Measurements from ENCODE around the gene RNF208.
A peak's percentile ranks its signal among the peaks of the same experiment; 100 is the strongest.

Gene RNF208

DNA sequence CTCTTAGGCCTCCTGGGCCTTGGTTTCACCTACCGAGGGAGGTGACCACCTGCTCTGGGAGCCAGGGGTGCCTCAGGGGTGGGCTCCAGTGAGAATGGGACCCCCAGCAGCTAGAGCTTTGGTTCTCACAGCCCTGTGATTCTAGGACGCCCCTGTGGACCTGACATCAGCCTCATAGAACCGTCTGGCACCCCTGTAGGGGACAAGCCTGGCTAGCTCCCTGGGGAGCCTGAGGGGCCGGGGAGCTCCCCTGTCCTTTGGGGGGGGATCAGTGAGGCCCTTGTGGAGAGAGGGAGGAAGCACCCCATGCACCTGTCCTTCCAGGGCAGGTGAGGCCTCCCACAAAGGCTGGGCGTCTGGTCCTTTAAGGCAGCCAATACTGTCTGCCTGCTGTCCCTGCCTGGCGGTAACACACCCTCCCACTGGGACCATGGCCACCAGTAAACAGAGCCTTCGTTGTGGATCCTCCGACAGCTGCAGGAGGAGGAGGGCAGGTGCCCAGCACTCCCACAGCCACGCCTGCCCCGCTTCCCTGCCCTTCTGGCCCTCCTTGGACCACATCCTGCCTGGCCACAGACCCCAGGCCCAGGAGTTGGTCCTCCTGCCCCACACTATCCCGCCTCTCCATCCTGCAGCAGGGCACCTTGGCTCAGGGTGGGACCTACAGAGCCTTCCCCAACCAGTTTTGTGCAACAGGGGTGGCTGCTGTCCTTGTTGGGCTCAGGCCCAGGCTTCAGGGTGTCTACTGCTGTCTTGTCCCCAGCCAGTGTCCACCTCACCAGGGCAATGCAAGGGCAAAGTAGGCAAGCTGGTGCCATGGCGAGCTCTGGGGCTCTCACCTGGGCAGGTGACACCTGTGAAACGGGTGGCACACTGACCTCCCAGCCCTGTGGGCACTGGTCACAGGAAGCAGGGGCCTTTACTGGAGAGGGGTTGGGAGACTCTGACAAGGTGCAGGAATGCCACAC lies 16.0 kb upstream of the RNF208 start:
- no peak for DNase-seq

DNA sequence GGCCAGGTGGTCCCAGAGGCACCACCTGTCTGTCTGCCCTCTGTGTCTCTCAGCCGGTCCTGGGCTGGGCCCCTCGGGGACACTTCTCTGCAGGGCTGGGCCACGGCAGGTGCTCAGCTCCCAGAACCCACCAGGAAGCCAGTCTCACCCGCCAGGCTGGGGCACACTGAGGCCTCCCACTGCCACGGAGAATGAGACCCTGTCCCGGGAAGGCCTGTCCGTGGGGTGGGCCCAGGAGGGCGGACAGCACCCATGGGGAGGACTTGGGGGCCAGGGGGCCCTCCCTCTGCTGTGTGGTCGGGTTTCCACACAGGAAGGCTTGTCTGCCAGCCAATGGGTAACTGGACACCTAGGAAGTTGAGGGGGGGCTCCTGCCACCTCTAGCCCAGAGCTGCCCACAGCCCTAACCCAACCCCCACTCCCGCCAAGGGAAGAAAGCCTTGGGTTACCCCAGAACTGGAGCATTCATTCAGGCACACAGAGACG lies 14.9 kb upstream of the RNF208 start:
- DNase-seq, result no peak

DNA sequence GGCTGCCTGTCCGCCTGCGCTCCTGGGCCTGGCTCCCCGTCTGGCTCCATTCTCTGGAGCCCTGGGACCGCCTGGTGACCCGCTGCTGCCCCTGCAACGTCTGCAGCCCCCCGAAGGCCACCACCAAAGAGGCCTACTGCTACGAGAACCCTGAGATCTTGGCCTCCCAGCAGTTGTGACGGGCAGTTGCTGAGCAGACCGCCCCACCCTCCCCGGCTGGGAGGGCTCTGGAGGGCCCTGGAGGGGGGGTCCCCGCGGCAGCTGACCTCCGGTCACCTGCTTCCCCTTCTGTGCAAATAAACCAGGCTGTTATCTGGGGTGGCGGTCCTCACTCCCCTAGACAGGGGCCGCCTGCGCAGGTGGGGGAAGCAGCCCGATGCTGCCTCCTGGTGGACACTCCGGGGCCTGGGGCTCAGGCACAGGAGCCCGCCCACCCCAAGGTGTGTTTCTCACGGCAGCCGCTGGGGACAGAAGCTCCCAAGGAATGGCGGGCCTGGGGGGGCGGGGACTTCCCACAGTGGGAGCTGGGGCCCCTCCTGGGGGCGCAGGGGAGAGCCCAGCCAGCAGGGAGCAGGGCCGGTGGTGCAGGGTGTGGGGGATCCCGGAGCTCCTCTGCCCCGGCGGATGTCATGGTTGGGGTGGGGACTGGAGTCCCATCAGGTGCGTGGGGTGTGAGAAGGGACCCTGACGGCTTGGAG lies 14.3 kb upstream of the RNF208 start:
- DNase-seq, result peak; percentile 92

DNA sequence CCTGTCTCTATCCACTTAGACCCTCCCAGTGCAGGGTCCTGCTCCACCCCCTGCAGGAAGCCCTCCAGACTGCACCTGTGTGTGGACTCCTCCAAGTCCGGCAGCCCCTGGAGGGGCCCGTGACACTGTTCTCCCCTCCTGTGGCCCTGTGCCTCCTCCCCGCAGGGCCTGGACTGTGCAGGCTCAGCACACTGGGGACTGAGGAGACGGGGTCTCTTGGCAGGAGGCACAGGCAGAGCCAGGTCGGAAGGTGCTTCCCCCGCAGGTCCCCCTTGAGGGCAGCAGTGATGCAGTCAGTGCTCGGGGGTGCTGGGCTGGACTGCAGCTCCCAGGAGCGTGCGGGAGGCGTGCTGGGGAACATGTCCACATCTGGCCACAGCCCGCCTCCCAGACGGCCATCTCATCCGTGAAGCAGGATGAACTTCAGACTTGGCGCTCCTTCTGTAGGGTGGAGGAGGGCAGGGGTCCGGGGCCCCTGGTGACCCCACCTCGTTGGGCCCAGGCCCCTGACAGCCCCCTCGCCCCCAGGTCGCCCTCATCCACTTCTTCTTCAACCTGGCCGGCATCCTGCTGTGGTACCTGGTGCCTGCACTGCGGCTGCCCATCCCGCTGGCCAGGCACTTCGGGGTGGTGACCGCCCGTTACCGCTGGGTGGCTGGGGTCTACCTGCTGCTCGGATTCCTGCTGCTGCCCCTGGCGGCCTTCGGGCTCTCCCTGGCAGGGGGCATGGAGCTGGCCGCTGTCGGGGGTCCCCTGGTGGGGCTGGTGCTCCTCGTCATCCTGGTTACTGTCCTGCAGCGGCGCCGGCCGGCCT lies 13.6 kb upstream of the RNF208 start:
- DNase-seq, result no peak

DNA sequence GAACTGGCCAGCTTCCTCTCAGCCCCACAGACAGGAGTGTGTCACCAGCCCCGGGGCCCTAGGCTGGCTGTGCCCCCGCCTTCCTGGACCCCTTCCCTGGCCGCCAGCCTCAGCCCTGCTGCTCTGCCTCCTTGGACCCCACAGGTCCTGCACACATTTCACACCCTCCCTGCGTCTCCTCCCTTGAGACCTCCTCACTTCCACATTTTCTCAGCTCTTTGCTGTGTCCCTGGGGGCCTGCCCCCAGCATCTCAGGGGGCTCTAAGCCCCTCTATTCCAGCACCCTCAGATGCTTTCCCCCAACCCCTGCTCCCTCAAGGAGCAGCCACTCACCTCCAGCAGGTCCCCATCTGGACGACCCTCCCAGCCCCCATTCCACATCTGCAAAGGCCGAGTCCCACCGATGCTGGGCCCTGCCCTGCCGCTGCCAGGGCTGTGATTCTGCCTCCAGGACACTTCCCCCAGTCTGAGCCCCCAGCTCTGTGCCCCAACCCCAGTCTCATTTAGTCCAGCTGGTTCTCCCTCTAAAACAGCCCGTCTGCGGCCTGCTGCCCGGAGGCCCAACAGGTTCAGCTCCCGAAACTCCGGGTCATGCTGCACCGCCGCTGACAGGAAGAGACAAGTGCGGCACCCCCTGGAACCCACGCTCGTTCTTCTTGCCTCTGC lies 12.9 kb upstream of the RNF208 start:
- DNase-seq, result no peak

DNA sequence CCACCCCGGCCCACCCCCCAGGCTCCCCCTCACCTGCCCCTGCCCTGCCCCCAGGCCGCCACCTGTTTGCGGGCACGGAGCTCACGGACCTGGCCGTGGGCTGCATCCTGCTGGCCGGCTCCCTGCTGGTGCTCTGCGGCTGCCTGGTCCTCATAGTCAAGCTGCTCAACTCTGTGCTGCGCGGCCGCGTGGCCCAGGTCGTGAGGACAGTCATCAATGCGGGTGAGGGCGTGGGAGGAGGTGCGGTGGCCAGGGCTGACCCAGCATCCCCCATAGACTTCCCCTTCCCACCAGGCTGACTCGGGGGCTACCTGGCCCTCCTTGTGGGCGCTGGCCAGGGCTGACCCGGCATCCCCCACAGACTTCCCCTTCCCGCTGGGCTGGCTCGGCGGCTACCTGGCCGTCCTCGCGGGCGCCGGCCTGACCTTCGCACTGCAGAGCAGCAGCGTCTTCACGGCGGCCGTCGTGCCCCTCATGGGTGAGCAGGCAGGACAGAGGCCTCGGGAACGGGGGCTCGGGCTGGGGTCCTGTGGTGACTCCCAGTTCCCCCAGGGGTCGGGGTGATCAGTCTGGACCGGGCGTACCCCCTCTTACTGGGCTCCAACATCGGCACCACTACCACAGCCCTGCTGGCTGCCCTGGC lies 12.1 kb upstream of the RNF208 start:
- DNase-seq, result no peak

DNA sequence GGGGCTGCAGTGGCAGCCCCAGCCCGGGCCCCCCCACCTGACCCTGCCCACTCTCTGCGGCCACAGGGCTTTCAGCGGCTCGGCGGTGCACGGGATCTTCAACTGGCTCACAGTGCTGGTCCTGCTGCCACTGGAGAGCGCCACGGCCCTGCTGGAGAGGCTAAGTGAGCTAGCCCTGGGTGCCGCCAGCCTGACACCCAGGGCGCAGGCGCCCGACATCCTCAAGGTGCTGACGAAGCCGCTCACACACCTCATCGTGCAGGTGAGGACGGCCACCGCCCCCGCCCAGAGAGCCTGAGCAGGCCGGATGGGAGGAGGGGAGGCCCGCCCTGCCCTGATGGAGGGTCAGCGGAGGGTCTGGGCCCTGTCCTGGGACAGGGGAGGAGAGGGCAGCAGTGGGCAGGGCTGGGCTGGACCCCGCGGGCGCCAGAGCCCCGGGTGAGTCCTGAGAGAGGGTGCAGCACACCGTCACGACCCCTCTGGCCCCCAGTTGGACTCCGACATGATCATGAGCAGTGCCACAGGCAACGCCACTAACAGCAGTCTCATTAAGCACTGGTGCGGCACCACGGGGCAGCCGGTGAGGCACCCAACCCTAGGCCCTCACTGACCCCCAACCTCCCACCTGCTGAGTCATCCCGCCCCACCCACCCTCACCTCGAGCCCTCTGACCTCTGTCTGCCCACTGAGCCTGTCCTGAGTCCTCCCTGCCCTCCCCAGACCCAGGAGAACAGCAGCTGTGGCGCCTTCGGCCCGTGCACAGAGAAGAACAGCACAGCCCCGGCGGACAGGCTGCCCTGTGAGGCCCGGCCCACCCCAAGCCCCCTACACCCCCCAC lies 11.3 kb upstream of the RNF208 start:
- no peak for DNase-seq

DNA sequence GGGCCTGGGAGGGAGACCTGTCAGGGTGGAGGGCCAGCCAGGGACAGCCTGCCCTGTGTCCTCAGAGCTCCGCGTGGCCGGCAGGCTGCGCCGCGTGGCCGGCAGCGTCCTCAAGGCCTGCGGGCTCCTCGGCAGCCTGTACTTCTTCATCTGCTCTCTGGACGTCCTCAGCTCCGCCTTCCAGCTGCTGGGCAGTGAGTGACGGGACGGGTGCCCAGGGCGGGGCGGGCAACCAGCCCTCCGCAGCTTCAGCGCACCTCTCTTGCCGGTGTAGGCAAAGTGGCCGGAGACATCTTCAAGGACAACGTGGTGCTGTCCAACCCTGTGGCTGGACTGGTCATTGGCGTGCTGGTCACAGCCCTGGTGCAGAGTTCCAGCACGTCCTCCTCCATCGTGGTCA lies 10.5 kb upstream of the RNF208 start:
- DNase-seq, result no peak

DNA sequence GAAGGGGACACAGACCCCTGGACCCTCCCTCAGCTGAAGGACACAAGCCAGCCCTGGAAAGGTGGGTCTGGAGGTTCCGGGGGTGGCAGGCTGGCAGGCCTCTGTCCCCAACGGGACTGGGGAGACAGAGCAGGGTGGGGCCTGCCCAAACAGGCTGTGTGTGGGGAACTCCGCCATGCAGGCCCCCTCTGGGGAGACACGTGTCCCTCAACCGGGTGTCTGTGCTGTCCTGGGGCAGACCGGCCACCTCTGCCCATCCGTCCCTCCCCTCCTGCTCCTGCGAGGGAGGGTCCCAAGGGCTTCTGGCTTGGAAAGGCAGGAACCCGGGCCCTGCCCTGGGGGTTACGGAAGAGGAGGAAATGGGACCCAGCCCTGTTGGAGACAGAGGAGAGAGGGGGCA lies 10.1 kb upstream of the RNF208 start:
- no peak for DNase-seq

DNA sequence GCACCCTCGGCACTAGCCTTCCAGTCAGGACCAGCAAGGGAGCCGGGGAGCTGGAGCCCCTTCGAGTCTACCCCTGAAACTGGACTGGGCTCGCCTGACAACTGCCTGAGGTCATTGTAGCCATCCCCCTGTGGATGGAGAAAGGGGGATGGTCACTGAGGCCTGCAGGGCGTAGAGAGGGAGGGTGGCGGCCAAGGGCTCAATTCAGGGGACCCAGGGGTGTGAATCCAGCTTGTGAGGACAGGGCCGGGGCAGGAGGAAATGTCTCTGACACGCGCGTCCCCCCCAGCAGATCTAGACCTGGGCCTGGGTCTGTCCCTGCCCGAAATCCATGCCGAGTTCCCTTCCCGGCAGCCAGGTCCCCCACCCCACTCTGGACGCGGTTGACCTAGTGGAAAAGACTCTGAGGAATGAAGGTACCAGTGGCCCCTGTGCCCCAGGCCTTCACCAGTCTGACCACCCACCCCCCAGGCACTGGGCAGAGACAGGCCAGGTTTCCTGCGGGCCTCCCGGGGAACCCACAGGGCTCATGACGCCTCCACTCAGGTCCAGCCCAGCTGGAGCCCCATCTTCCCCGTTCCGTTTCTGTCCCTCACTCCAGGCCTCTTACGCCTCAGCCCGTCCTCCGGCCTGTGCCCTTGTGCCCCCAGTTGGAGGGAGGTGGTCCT lies 9.5 kb upstream of the RNF208 start:
- DNase-seq, result no peak

DNA sequence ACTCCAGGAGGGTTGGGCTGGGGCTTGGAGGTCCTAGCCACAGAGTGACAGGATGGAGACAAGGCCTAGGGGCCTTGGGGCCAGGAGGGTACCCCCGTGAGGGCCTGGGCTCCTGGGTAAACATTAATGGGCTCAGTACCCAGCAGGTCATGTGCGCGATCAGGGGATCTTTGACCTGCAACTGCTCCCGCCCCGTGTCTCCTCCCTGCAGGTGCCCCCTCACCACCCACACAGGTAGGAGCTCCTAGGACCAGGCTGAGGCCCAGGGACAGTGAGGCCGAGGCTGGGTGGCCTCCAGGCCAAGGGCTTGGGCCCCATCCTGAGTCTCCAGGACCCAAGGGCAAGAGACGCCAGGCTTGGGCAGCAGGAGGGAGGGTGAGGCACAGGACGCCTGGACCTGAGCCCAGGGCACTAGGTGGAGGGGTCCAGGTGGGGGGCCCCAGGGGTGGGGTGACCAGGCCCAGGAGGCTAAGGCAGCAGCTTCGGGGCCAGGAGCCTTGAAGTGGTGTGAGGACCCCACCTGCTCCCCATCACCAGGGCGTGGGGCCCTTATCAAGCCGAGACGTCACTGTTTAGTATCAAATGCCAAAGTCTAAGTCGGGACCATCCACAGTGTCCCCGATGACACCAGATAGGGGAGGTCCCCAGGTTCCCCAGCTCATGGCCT lies 8.8 kb upstream of the RNF208 start, which contains the start of gene SLC34A3:
Gene SLC34A3, plus strand, starts transcription at position 197 of the 667 bp plus-strand sequence. CDS start 802 bp downstream, outside the sequence.
- DNase-seq, result no peak

DNA sequence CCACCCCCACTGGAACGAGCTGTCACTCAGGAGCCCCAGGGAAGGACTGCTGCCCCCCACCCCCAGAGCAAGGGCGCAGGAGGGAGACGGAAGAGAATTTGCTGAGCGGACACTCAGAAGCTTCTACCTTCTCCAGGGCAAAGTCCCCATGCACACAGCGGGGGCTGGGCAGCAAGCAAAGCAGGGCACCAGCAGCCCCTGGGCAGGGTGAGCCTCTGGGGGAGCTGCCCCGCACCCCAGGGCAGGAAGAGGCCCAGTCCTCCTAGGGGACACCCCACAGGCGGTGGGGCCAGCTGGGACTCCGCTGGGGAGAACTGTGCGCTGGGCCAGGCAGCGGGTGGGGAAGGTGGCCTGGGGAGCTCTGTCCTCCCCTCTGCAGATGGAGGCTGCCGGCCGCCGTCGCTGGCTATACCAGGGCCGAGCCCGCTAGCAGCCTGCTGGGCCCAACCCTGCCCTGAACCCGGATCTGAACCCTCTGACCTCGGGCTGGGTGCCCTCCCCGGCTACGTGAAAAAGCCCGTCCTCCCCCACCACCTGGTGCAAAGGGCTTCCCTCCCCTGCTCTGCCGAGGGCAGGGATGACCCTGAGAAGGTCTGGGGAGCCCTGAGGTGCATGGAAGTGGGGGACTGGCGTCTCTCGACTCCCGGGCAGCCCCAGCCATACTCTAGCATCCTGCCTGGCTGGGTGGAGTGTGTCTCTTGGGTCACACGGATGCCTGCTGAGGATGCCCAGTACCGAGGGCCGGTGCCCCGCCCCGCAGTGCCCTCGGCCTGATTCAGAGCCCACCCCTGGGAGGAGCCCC lies 8.1 kb upstream of the RNF208 start:
- no peak for DNase-seq

DNA sequence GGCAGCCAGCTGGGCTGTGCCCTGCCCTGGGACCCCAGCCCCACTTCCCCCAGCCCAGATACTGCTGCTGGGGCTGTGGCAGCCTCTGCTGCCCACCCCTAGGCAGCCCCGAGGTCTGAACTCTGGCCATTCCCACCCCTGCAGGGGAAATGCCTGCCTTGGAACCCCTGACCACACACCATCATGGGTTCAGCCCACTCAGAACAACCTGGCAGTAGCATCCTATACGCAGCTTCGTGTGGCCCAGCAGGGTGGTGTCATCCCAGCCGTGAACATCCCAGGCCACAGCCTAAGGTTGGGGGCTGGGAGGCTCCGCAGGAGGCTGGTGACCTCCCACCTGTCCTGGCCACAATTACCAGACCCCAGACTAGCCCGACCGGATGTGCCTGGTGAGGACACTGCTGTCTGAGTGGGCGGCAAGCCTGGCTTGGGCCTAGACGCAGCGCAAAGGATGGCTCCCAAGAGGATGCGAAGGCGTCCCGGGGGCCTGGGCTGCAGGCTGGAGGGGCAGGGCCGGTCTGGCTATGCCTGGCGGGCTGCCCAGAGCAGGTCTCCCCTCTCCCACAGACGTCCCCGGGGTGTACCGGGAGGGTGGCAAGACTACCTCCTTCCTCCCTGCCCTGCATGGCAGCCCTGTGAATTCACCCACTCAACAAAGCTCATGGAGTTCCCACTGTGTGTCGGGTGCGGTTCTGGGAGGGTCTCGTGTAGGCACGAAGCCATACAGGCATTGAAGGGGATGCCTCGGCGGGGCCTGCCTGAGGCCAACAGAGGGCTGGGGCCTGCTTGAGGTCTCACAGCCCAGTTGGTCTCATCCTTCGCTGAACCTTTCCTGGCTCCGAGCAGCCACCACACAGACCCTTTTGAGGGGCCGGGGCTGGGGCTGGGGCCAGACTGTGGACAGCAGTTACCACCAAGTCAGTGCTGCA lies 7.2 kb upstream of the RNF208 start:
- no peak for DNase-seq

DNA sequence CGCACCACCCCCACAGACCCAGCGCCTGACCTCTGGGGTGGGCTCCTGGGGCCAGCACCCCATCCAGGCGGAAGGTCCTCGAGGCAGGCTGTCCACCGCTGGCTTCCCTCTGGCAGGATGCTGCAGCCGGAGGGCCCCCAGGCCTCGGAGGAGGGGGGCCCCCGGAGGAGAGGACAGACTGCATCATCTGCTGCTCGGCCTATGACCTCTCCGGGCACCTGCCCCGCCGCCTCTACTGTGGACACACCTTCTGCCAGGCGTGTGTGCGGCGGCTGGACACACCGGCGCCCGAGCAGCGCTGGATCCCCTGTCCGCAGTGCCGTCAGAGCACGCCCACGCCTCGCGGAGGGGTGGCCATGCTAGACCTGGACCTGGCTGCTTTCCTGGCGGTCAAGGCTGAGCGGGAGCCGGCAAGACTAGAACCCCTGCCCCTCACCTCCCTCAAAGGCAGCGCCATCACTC lies 6.5 kb upstream of the RNF208 start:
- DNase-seq, result no peak

DNA sequence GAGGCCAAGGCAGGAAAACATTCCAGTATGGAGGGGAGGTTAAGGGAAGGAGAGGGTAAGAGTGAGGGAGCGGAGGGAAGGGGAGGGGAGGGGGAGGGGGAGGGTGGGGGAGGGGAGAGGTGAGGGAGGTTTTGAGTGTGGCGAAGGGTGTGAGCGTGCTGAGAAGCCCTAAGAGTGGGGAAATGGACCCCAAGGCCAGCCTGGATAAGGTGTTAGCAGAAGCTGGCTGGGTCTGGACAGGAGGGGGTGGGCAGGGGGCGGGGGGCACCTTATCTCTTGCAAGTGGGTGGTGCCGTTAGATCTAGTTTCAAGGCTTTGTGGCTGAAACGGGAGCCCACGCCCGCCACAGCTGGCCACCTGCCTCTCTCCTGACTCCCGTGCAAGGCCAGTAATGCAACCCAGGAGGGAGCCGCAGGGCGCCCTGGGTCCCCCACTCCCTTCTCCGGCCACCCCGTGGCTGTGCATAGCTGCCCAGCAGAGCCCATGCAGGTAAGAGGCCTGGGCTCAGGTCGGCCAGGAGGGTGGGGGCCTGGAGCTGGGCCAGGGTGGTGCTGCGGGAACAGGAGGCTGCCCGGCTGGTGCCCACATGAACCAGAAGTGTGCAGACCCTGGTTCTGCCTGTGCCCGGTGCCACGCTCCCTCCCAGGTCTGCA lies 5.9 kb upstream of the RNF208 start:
- DNase-seq, result no peak

DNA sequence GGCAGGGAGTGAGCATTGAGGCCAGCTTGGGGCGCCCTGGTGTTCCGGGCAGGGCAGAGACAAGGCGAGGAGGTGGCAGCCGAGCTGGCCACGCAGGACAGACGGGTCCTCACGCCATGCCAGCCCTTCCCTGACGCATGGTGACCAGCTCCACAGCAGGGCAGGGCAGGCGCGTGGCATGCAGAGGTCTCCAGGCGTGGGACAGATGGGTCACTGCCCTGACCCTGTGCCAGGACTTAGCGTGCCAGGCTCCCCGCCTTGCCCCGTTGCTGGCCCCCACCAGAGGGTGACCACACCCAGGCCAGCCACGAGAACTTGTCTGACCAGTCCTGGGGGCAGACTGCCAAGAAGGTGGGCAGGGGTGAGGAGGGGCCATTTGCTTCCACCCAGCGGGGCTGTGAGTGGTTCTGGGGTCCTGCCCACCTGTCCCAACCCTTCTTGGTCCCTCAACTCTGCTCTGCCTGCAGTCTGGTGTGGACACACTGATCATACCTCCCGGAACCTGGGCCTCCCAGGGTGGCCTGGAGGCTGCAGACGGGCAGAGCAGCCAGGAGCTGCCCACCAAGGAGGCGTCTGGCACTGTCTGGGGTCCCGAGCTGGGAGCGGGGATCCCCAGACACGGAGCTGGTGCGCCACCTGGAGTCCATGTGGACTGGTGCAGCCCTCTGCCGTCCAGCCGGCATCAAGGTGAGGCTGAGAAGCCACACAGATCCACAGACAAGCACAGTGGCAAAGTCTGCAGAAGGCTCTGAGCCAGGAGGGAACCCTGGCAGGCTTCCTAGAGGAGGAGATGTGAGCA lies 5.2 kb upstream of the RNF208 start, which contains the start of gene RNF224:
Gene RNF224, plus strand, starts transcription at position 449 of the 799 bp plus-strand sequence. CDS start 834 bp downstream, outside the sequence.
- peak; percentile 84 for DNase-seq

Measured in activated CD4-positive, alpha-beta T cell treated with anti-CD3 and anti-CD28 coated beads, Interleukin-2, amount 50 U/mL, for 1 hour (primary cell).